Thoracic aorta (tissue), 2 donors: ENCODE results near the gene UBE3D. TPM values are rescaled to one million over a fixed set of nuclear protein-coding genes. Genes with fewer than 3 reads are reported as not detected.

Experiments
- ATAC-seq: fragments of 150-250 bp; one replicate; pipeline ENCODE4 v1.8.0; 2017; ENCODE audit warnings: low read depth; ENCODE audit not compliant: insufficient number of reproducible peaks, low FRiP score
- DNase-seq: peaks from one replicate; pipeline ENCODE4 v3.0.0-alpha.2; 2020; ENCODE audit warnings: low spot score
- H3K27ac ChIP-seq, 2 donors: fragments of 200-600 bp; sonication (generic); 1 replicate in 1 of 2; 2 replicates in 1 of 2; pipeline ENCODE4 v1.5.1; 2016; ENCODE audit warnings: mild to moderate bottlenecking in 2 of 2, moderate library complexity in 2 of 2
- H3K27me3 ChIP-seq: fragments of 200-600 bp; sonication (generic); replicated peaks from 2 replicates; pipeline ENCODE4 v1.6.0; 2016; ENCODE audit warnings: mild to moderate bottlenecking; ENCODE audit not compliant: insufficient read depth
- H3K36me3 ChIP-seq: fragments of 200-600 bp; sonication (generic); one replicate; pipeline ENCODE4 v1.5.1; 2016
- H3K4me1 ChIP-seq, 2 donors: fragments of 200-600 bp; sonication (generic); 1 replicate in 1 of 2; 2 replicates in 1 of 2; pipeline versions ENCODE4 v1.5.1 to v1.6.0; 2016; ENCODE audit warnings: low read depth in 2 of 2, mild to moderate bottlenecking in 1 of 2; ENCODE audit not compliant: control insufficient read depth in 1 of 2
- H3K4me3 ChIP-seq: fragments of 200-600 bp; sonication (generic); 2 replicates; pipeline ENCODE4 v1.5.1; 2016; ENCODE audit warnings: mild to moderate bottlenecking
- H3K9me3 ChIP-seq: fragments of 200-600 bp; sonication (generic); 2 replicates; pipeline ENCODE4 v1.5.1; 2016
- total RNA-seq, 2 donors: library from RNA; depleted of rRNA; stranded (reverse); fragments of >200 nt; gene quantifications; one replicate each; pipeline versions ENCODE4 v1.1.0 to v1.2.3, GENCODE V29; 2016
- TF ChIP-seq, protein P1 (sequence below): fragments of 200-600 bp; sonication (generic); IDR thresholded peaks from one replicate; pipeline ENCODE4 v1.5.1; 2019; ENCODE audit warnings: antibody characterized with exemption

The UBE3D gene
- total RNA-seq, 2 donors from 2014 or later, result 9.6 to 14.0 TPM

DNA sequence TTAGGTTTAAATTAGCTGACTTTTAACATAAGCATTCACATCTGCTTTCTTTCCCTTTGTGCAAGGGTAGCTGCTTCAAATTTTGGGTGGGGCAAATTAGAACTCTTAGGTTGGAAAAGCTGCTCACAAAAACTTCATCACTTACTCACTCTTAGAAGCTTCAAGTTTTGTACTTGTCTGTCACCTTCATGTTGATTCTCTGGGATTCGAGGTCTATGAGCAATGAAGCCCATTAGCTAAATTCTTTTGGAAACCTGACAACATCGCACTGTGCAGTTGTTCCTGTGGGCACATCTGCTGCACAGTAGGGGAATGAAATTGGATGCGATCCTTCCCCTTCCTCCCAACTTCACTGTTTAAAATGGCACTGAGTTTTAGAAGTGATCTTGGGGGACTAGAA, 156.1 kb downstream of the UBE3D start:
- no peak for DNase-seq
- H3K4me1 ChIP-seq, result no peaks in the 10 kb centered on the region
- no peak overlapping the region for H3K4me3 ChIP-seq
- TF ChIP-seq, protein P1, sequence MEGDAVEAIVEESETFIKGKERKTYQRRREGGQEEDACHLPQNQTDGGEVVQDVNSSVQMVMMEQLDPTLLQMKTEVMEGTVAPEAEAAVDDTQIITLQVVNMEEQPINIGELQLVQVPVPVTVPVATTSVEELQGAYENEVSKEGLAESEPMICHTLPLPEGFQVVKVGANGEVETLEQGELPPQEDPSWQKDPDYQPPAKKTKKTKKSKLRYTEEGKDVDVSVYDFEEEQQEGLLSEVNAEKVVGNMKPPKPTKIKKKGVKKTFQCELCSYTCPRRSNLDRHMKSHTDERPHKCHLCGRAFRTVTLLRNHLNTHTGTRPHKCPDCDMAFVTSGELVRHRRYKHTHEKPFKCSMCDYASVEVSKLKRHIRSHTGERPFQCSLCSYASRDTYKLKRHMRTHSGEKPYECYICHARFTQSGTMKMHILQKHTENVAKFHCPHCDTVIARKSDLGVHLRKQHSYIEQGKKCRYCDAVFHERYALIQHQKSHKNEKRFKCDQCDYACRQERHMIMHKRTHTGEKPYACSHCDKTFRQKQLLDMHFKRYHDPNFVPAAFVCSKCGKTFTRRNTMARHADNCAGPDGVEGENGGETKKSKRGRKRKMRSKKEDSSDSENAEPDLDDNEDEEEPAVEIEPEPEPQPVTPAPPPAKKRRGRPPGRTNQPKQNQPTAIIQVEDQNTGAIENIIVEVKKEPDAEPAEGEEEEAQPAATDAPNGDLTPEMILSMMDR, result no peak
- no peak for ATAC-seq
- no peaks in the 10 kb centered on the region for H3K27me3 ChIP-seq
- H3K36me3 ChIP-seq, result no peaks in the 10 kb centered on the region
- no peaks in the 10 kb centered on the region for H3K9me3 ChIP-seq
- no peak overlapping the region for H3K27ac ChIP-seq

DNA sequence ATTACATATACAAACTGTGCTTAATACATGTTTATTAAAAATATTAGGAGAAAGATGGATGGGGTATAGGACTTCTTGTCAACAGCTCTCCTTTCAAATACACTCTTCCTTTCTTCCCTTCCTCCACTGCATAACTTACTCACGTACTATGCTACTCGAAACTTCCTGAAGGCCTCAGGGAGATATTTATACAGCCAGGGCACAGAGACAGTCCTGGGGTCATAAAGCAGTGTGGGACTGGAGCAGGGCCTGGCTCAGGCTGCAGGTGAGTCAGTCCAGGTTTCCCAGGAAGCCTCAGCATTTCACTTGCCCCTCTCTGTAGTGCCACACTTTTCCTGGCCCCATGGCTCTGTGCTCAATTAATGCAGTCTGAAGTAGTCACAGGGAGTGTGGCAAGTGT, 157.0 kb downstream of the UBE3D start:
- ATAC-seq (no peak), DNase-seq (no peak)
- no peak overlapping the region for H3K27ac ChIP-seq
- TF ChIP-seq, protein P1, result no peak
- H3K4me1 ChIP-seq, result no peaks in the 10 kb centered on the region
- no peaks in the 10 kb centered on the region for H3K36me3 ChIP-seq
- no peaks in the 10 kb centered on the region for H3K9me3 ChIP-seq
- H3K27me3 ChIP-seq, result no peaks in the 10 kb centered on the region
- H3K4me3 ChIP-seq, result no peak overlapping the region

DNA sequence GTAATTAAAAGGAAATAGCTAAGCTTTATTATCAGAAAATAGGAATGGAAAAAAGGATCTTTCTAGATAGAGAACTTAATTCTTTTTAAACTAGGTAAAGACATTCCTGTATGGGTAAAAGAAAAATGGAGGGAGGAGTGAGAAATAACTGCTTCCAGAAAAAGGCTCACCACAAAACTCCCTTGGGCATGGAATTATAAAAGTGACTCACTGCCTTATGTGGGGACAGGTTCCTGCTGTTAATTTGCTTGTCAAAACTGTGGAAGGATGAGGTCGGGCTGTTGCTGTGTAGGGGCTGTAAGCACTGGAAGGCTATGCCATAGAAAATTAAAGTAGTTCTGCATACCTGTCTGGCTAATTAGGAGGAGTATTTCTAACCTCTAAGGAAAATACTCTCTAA, 158.7 kb downstream of the UBE3D start:
- Histone ChIP-seq H3K4me3 (no peak overlapping the region), H3K27ac (no peak overlapping the region), H3K9me3 (no peaks in the 10 kb centered on the region), H3K36me3 (no peaks in the 10 kb centered on the region), H3K4me1 (no peaks in the 10 kb centered on the region), H3K27me3 (no peaks in the 10 kb centered on the region)
- TF ChIP-seq, protein P1, result no peak
- ATAC-seq, result no peak
- no peak for DNase-seq

DNA sequence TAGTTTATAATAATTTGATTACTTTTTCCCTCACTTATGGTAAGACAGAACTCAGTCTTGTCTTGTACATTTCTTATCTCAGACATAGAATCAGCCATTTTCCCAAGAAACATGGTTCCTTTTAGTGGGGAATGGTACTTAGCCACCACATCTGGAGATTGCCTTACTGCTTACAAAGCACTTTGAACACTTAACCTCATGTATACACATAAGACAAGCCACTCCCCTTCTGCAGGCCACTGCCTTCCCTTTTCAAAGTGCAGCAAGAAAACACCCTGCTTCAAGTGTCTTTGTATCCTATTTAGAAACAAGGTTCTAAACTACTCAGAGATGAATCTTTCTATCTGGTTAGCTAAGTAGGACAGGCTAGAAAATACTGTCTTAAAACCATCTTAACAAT, 159.2 kb downstream of the UBE3D start:
- Histone ChIP-seq H3K27me3 (no peaks in the 10 kb centered on the region), H3K4me1 (no peaks in the 10 kb centered on the region), H3K27ac (no peak overlapping the region), H3K36me3 (no peaks in the 10 kb centered on the region), H3K9me3 (no peaks in the 10 kb centered on the region), H3K4me3 (no peak overlapping the region)
- ATAC-seq (no peak), DNase-seq (no peak)
- TF ChIP-seq, protein P1, result no peak

DNA sequence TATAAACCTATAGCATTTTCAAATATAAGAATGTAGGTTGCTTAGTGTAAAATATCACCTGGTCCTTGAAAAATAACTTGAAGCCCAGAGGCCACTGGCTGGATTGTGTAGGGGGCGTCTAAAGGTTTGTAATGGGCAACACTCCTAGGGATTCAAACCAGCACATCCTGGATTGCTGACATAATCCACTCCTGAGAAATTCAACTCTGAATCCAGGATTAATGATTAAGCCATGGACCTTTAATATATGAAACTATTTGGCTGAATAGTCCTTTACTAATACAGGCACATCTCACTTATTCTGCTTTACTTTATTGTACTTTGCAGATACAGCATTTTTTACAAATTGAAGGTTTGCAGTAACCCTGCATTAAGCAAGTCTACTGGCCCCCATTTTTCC, 160.8 kb downstream of the UBE3D start:
- no peak overlapping the region for H3K27ac ChIP-seq
- H3K27me3 ChIP-seq, result no peaks in the 10 kb centered on the region
- TF ChIP-seq, protein P1, result no peak
- H3K36me3 ChIP-seq, result no peaks in the 10 kb centered on the region
- DNase-seq (no peak), ATAC-seq (no peak)
- H3K9me3 ChIP-seq, result no peaks in the 10 kb centered on the region
- no peak overlapping the region for H3K4me3 ChIP-seq
- no peaks in the 10 kb centered on the region for H3K4me1 ChIP-seq
